HepG2 (cell line): ENCODE data around the gene KRTAP17-1. TPM values are rescaled to one million over a fixed set of nuclear protein-coding genes. Genes with fewer than 3 reads are reported as not detected.

Experiments
- ATAC-seq: fragments of 200-7000 bp; cut with Tn5 transposase; 3 replicates; pipeline ENCODE4 v1.9.1; 2020; ENCODE audit warnings: mild to moderate bottlenecking, moderate library complexity
- BruUV-seq: library from RNA; stranded (reverse); fragments of 400-500 nt; replicated peaks from 2 replicates; lab custom pipeline; 2021; lab: Mats Ljungman, UMichigan
- CTCF ChIA-PET: fragments of 300-600 bp; formaldehyde crosslinking; extraction: SDS; loops from one replicate; lab custom pipeline; 2021; ENCODE audit warnings: low total read pairs, inconsistent platforms, low intra/inter-chr PET ratio; lab: Yijun Ruan, JAX
- POLR2A ChIA-PET: fragments of 350-600 bp; sonication (Branson Sonifier 250); formaldehyde crosslinking; loops from one replicate; lab custom pipeline; 2020; ENCODE audit warnings: antibody characterized with exemption, inconsistent platforms; lab: Yijun Ruan, JAX
- DNase-seq: peaks from one replicate; pipeline ENCODE4 v3.0.0-alpha.2; 2015; ENCODE audit warnings: low spot score
- FAIRE-seq: peaks from 3 replicates; lab custom pipeline; 2011; peaks lifted over from hg19 to GRCh38; lab: Jason Lieb, UNC
- H2AFZ ChIP-seq: one replicate; pipeline ENCODE4 v1.6.1; 2011; ENCODE audit warnings: low read length, inconsistent platforms
- H3K27ac ChIP-seq: fragments of 300-600 bp; 3 replicates; pipeline ENCODE4 v1.8.0; 2011; ENCODE audit warnings: mixed run types, mild to moderate bottlenecking, mixed read lengths, low read length, inconsistent platforms; ENCODE audit not compliant: insufficient read depth; ENCODE audit errors: extremely low read length
- H3K27me3 ChIP-seq, 2 experiments: fragments of 200-600 bp in 1 of 2; 2 replicates in 1 of 2; 3 replicates in 1 of 2; pipeline versions ENCODE4 v1.6.0 to v1.8.0; 2011; ENCODE audit warnings: low read length in 2 of 2, mild to moderate bottlenecking in 2 of 2, moderate library complexity in 2 of 2, inconsistent platforms in 1 of 2; ENCODE audit not compliant: insufficient read depth in 2 of 2, control insufficient read depth in 1 of 2
- H3K36me3 ChIP-seq, 2 experiments: fragments of 200-600 bp in 1 of 2; replicated peaks in 1 of 2; 2 replicates in 1 of 2; 3 replicates in 1 of 2; pipeline versions ENCODE4 v1.5.1 to v1.8.0; 2011; ENCODE audit warnings: low read length in 2 of 2, inconsistent platforms in 1 of 2; ENCODE audit not compliant: insufficient read depth in 2 of 2, control insufficient read depth in 1 of 2
- H3K4me1 ChIP-seq: 2 replicates; pipeline ENCODE4 v1.5.1; 2012; ENCODE audit warnings: low read length, inconsistent platforms; ENCODE audit not compliant: insufficient read depth
- H3K4me2 ChIP-seq: 2 replicates; pipeline ENCODE4 v1.6.0; 2011; ENCODE audit warnings: low read depth, low read length, inconsistent platforms
- H3K4me3 ChIP-seq, 3 experiments: fragments of 200-600 bp in 1 of 3; sonication (generic), shearing (Covaris generic) in 1 of 3; replicated peaks in 1 of 3; 2 replicates each; pipeline ENCODE4 v1.5.1; 2011 to 2016; ENCODE audit warnings: low read length in 3 of 3, inconsistent platforms in 2 of 3, low read depth in 2 of 3, mild to moderate bottlenecking in 2 of 3, control low read depth in 1 of 3, mixed read lengths in 1 of 3; ENCODE audit not compliant: insufficient read depth in 1 of 3
- H3K79me2 ChIP-seq: one replicate; pipeline ENCODE4 v1.6.1; 2011; ENCODE audit warnings: low read length, inconsistent platforms; ENCODE audit not compliant: insufficient read depth
- H3K9ac ChIP-seq: 2 replicates; pipeline ENCODE4 v1.6.0; 2011; ENCODE audit warnings: mild to moderate bottlenecking, low read depth, low read length, inconsistent platforms; ENCODE audit not compliant: insufficient read depth
- H3K9me3 ChIP-seq: 2 replicates; pipeline ENCODE4 v1.5.1; 2012; ENCODE audit warnings: mild to moderate bottlenecking, low read length
- H4K20me1 ChIP-seq: 2 replicates; pipeline ENCODE4 v1.6.0; 2011; ENCODE audit warnings: inconsistent platforms, mild to moderate bottlenecking, low read length, moderate library complexity; ENCODE audit not compliant: insufficient read depth
- DMTF1 ChIP-seq: sonication (generic); formaldehyde crosslinking; IDR thresholded peaks from 2 replicates; pipeline ENCODE4 v1.4.0; 2020; ENCODE audit warnings: mild to moderate bottlenecking, missing genetic modification reagents
- PRDM10 ChIP-seq: sonication (generic); formaldehyde crosslinking; IDR thresholded peaks from 2 replicates; pipeline ENCODE4 v1.4.0; 2020; ENCODE audit warnings: low read depth, missing genetic modification reagents
- RAD51 ChIP-seq: fragments of 450-650 bp; IDR thresholded peaks from 2 replicates; pipeline ENCODE4 v1.6.1; 2016; ENCODE audit warnings: borderline replicate concordance
- TBP ChIP-seq: sonication (generic); formaldehyde crosslinking; IDR thresholded peaks from 2 replicates; pipeline ENCODE4 v1.5.0; 2020; ENCODE audit warnings: missing genetic modification reagents
- WGBS: methylation state at CpG from one replicate; pipeline ENCODE4 v1.1.6; 2017; ENCODE audit warnings: low lambda C conversion rate; 5-methylcytosine and 5-hydroxymethylcytosine counted together
- in situ Hi-C: cut with HindIII; loops from 2 replicates; pipeline ENCODE4 v1.10.0; 2017; ENCODE audit warnings: low pct_unique_long_range_greater_than_20kb; ENCODE audit not compliant: extremely low pct_ligation_motif_present
- intact Hi-C: fragments of 100-400 bp; cut with micrococcal nuclease; formaldehyde crosslinking; loops from one replicate; pipeline ENCODE4 v1.10.0; 2022; ENCODE audit not compliant: unreplicated experiment
- polyA plus RNA-seq, 8 experiments: library from polyadenylated mRNA; depleted of rRNA in 3 of 8; stranded (reverse) in 7 of 8; unstranded in 1 of 8; fragments of >200 nt; fragmentation: Illumina TruSeq in 4 of 8; extraction: Trizol in 4 of 8; gene quantifications; 2 replicates each; pipeline versions ENCODE4 v1.2.1 to v1.2.3, GENCODE V29; 2011 to 2016; ENCODE audit warnings: low read depth in 4 of 8, missing spikeins in 1 of 8, mixed read lengths in 1 of 8; ENCODE audit not compliant: insufficient read depth in 1 of 8
- total RNA-seq, 5 experiments: library from RNA; depleted of rRNA; stranded (reverse); fragments of >200 nt; fragmentation: Illumina TruSeq; extraction: Trizol; gene quantifications; 2 replicates each; pipeline ENCODE4 v1.2.3, GENCODE V29; 2016; ENCODE audit warnings: low read depth in 1 of 5

The KRTAP17-1 gene
- total and polyA plus RNA-seq, 2 of the 13 experiments (the other 11 are each of a cell fraction or from before 2014, with no cell fraction given): not detected

- WGBS: 36% methylated on average over 18 of the region's 18 CpGs
- POLR2A ChIA-PET: no interaction called here
- in situ Hi-C loops: no loop called here
- H2AFZ ChIP-seq: no peak overlapping the region
- H3K4me3 ChIP-seq: no peak overlapping the region
- no peak for FAIRE-seq
- DNase-seq: no peak
- H4K20me1 ChIP-seq: no peaks in the 10 kb centered on the region
- H3K79me2 ChIP-seq: no peaks in the 10 kb centered on the region
- no peak for ATAC-seq
- H3K9ac ChIP-seq: no peak overlapping the region
- H3K9me3 ChIP-seq: no peaks in the 10 kb centered on the region
- CTCF ChIA-PET: no interaction called here
- no TSS peak for BruUV-seq
- intact Hi-C loops: no loop called here
- no peak overlapping the region for H3K4me2 ChIP-seq
- TF ChIP-seq RAD51 (no peak), PRDM10 (CRISPR knock-in tag) (no peak), TBP (no peak), DMTF1 (CRISPR knock-in tag) (no peak)
- H3K27me3 ChIP-seq: peaks cover 0 to 5% of the 10 kb centered on the region in 2 experiments; a peak in 1 of 5 replicates
- H3K27ac ChIP-seq: no peak overlapping the region
- no peaks in the 10 kb centered on the region for H3K36me3 ChIP-seq
- no peaks in the 10 kb centered on the region for H3K4me1 ChIP-seq
Measured at GRCh38 chr17:41326173-41327145, 10.9 kb upstream of the KRTAP17-1 start.
